Smooth muscle cell (in vitro differentiated cells): ENCODE data around the gene ROBO4. TPM values are rescaled to one million over a fixed set of nuclear protein-coding genes. Genes with fewer than 3 reads are reported as not detected.

Experiments
- DNase-seq: peaks from one replicate; lab custom pipeline; 2025; ENCODE audit not compliant: unreplicated experiment; lab: John Stamatoyannopoulos, UW
- H2AFZ ChIP-seq: fragments of 200-600 bp; sonication (generic); 2 replicates; pipeline ENCODE4 v1.6.0; 2016; ENCODE audit warnings: antibody characterized with exemption, low read depth, mild to moderate bottlenecking
- H3F3A ChIP-seq: fragments of 200-600 bp; sonication (generic); 2 replicates; pipeline ENCODE4 v1.6.0; 2017; ENCODE audit warnings: antibody characterized with exemption, low read depth
- H3K27ac ChIP-seq: fragments of 200-600 bp; sonication (generic); 2 replicates; pipeline ENCODE4 v1.5.1; 2016; ENCODE audit warnings: low read depth, mild to moderate bottlenecking
- H3K27me3 ChIP-seq: fragments of 200-600 bp; sonication (generic); 2 replicates; pipeline ENCODE4 v1.6.1; 2016; ENCODE audit warnings: low read depth, mild to moderate bottlenecking
- H3K36me3 ChIP-seq: fragments of 200-600 bp; sonication (generic); 2 replicates; pipeline ENCODE4 v1.5.1; 2016; ENCODE audit warnings: low read depth
- H3K4me1 ChIP-seq: fragments of 200-600 bp; sonication (generic); 2 replicates; pipeline ENCODE4 v1.5.1; 2016; ENCODE audit warnings: low read depth
- H3K4me2 ChIP-seq: fragments of 200-600 bp; sonication (generic); 2 replicates; pipeline ENCODE4 v1.6.0; 2016; ENCODE audit warnings: mild to moderate bottlenecking
- H3K4me3 ChIP-seq: fragments of 200-600 bp; sonication (generic); 2 replicates; pipeline ENCODE4 v1.5.1; 2016; ENCODE audit warnings: mild to moderate bottlenecking
- H3K79me2 ChIP-seq: fragments of 200-600 bp; sonication (generic); 2 replicates; pipeline ENCODE4 v1.6.0; 2016; ENCODE audit warnings: low read depth, mild to moderate bottlenecking
- H3K9ac ChIP-seq: fragments of 200-600 bp; sonication (generic); 2 replicates; pipeline ENCODE4 v1.6.0; 2016; ENCODE audit warnings: low read depth
- H3K9me3 ChIP-seq: fragments of 200-600 bp; sonication (generic); replicated peaks from 2 replicates; pipeline ENCODE4 v1.5.1; 2016; ENCODE audit warnings: low read depth
- H4K20me1 ChIP-seq: fragments of 200-600 bp; sonication (generic); 2 replicates; pipeline ENCODE4 v1.6.0; 2016; ENCODE audit warnings: low read depth
- WGBS: methylation state at CpG from one replicate; pipeline ENCODE4 v1.1.7; 2016; ENCODE audit warnings: low lambda C conversion rate; 5-methylcytosine and 5-hydroxymethylcytosine counted together
- polyA plus RNA-seq: library from polyadenylated mRNA; unstranded; fragments of >200 nt; fragmentation: Nextera tagmentation; extraction: Ambion mirVana; gene quantifications from 2 replicates; pipeline ENCODE4 v1.2.1, GENCODE V29; 2016
- total RNA-seq: library from RNA; depleted of rRNA; stranded (reverse); fragments of >200 nt; gene quantifications from 2 replicates; pipeline ENCODE4 v1.2.3, GENCODE V29; 2014
- TF ChIP-seq, protein P1 (sequence below): fragments of 200-600 bp; sonication (generic); IDR thresholded peaks from 2 replicates; pipeline ENCODE4 v1.5.1; 2017; ENCODE audit warnings: borderline replicate concordance, mild to moderate bottlenecking, antibody characterized with exemption; ENCODE audit not compliant: insufficient read depth, poor library complexity, severe bottlenecking

ROBO4 gene
- total and polyA plus RNA-seq, 2 experiments from 2014 or later, result 0.40 TPM; not detected in 1

DNA sequence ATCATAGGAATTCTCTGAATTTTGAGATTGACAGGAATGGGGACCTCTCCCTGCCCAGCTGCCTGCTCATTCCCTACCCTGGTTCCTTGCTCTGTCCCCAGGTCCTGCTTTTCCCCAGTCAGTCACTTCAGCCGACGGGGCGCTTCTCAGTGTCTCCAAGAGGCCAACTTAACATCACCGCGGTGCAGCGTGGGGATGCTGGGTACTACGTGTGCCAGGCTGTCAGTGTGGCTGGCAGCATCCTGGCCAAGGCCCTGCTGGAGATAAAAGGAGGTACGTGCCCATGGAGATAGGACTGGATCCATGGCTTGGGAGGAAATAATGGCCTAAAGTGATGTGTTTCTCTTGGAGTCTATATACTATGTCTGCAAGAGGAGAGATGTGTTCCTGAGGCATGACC is 25.4 kb downstream of the ROBO4 start:
- TF ChIP-seq, protein P1, sequence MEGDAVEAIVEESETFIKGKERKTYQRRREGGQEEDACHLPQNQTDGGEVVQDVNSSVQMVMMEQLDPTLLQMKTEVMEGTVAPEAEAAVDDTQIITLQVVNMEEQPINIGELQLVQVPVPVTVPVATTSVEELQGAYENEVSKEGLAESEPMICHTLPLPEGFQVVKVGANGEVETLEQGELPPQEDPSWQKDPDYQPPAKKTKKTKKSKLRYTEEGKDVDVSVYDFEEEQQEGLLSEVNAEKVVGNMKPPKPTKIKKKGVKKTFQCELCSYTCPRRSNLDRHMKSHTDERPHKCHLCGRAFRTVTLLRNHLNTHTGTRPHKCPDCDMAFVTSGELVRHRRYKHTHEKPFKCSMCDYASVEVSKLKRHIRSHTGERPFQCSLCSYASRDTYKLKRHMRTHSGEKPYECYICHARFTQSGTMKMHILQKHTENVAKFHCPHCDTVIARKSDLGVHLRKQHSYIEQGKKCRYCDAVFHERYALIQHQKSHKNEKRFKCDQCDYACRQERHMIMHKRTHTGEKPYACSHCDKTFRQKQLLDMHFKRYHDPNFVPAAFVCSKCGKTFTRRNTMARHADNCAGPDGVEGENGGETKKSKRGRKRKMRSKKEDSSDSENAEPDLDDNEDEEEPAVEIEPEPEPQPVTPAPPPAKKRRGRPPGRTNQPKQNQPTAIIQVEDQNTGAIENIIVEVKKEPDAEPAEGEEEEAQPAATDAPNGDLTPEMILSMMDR, result no peak
- Histone ChIP-seq H3K9ac (no peak overlapping the region), H3K9me3 (no peaks in the 10 kb centered on the region), H3K79me2 (no peaks in the 10 kb centered on the region), H3K4me1 (no peaks in the 10 kb centered on the region), H3F3A (no peaks in the 10 kb centered on the region), H3K4me2 (no peak overlapping the region), H3K27ac (no peak overlapping the region), H3K36me3 (no peaks in the 10 kb centered on the region), H2AFZ (no peak overlapping the region), H3K4me3 (no peak overlapping the region), H3K27me3 (peaks cover 87% of the 10 kb centered on the region), H4K20me1 (no peaks in the 10 kb centered on the region)
- WGBS, result 78% methylated on average over 8 of the region's 8 CpGs
- DNase-seq, result no peak

DNA sequence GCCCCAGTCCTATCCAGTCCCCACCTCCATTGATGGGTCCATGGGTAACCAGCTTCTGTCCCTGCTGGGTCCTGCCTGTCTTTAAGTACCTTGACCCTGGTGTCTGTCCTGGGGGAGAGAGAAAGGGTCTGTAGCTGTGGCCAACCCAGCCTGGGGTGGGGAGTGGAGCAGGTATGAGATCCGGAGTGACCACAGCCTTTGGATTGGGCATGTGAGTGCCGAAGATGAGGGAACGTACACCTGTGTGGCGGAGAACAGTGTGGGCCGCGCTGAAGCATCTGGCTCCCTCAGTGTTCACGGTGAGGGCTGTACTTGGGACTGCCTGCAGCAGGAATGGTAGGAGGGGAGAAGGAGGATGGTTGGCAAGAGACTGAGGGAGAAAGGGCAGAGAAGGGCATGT is 27.2 kb downstream of the ROBO4 start:
- no peak for DNase-seq
- peaks cover 7% of the 10 kb centered on the region for H3K4me1 ChIP-seq
- no peak overlapping the region for H3K9ac ChIP-seq
- no peaks in the 10 kb centered on the region for H3K36me3 ChIP-seq
- H3K9me3 ChIP-seq, result no peaks in the 10 kb centered on the region
- H3K4me2 ChIP-seq, result no peak overlapping the region
- no peak overlapping the region for H3K27ac ChIP-seq
- no peaks in the 10 kb centered on the region for H3K79me2 ChIP-seq
- H3K27me3 ChIP-seq, result peaks cover 100% of the 10 kb centered on the region
- WGBS, result 84% methylated on average over 7 of the region's 7 CpGs
- no peak overlapping the region for H2AFZ ChIP-seq
- no peak overlapping the region for H3K4me3 ChIP-seq
- H3F3A ChIP-seq, result no peaks in the 10 kb centered on the region
- TF ChIP-seq, protein P1, result no peak
- no peaks in the 10 kb centered on the region for H4K20me1 ChIP-seq

DNA sequence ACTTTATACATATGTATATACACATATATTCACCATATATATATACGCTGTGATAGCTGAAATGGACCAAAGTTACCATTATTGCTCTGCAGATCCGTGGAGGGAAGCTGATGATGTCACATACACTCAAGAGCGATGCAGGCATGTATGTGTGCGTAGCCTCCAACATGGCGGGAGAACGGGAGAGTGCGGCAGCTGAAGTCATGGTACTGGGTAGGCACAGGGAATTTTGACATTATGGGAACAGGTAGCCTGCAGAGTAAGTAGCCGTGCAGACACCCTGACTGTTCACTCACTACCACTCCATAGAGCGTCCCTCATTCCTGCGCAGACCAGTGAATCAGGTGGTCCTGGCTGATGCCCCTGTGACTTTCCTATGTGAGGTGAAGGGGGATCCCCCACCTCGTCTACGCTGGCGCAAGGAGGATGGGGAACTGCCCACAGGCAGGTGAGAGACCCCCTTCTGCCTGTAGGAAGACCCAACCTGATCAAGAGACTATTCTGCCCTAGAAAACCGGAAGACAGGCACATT is 27.7 kb downstream of the ROBO4 start:
- TF ChIP-seq, protein P1, result no peak
- no peaks in the 10 kb centered on the region for H3K9me3 ChIP-seq
- peaks cover 12% of the 10 kb centered on the region for H3K4me1 ChIP-seq
- DNase-seq, result no peak
- H2AFZ ChIP-seq, result no peak overlapping the region
- no peaks in the 10 kb centered on the region for H3F3A ChIP-seq
- no peaks in the 10 kb centered on the region for H3K79me2 ChIP-seq
- no peaks in the 10 kb centered on the region for H4K20me1 ChIP-seq
- peaks cover 100% of the 10 kb centered on the region for H3K27me3 ChIP-seq
- H3K9ac ChIP-seq, result no peak overlapping the region
- H3K36me3 ChIP-seq, result no peaks in the 10 kb centered on the region
- no peak overlapping the region for H3K27ac ChIP-seq
- H3K4me3 ChIP-seq, result no peak overlapping the region
- 89% methylated on average over 14 of the region's 14 CpGs for WGBS
- H3K4me2 ChIP-seq, result no peak overlapping the region

DNA sequence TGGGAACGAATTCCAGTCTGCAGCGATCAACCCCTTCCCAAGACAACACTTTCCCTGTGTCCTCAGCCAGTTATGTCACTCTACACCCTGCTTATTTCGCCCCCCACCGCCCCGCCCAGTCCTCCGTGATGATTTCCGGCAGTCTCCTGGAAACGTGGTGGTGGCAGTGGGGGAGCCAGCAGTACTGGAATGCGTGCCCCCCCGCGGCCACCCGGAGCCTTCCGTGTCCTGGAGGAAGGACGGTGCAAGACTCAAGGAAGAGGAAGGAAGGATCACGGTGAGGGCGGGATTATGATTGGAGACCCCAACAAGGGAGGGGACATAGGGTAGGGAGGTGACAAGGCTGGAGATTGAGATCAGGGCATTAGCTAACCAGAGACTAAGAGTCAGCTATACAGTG is 28.3 kb downstream of the ROBO4 start:
- Histone ChIP-seq H3K9ac (no peak overlapping the region), H3F3A (no peaks in the 10 kb centered on the region), H3K79me2 (no peaks in the 10 kb centered on the region), H2AFZ (no peak overlapping the region), H3K36me3 (no peaks in the 10 kb centered on the region), H3K4me3 (no peak overlapping the region), H3K4me2 (no peak overlapping the region), H3K9me3 (no peaks in the 10 kb centered on the region), H4K20me1 (no peaks in the 10 kb centered on the region), H3K4me1 (peaks cover 14% of the 10 kb centered on the region), H3K27ac (no peak overlapping the region), H3K27me3 (peaks cover 100% of the 10 kb centered on the region)
- no peak for DNase-seq
- 26% methylated on average over 16 of the region's 16 CpGs for WGBS
- TF ChIP-seq, protein P1, result no peak
